ENCODE results near the gene TBCK. TPM values are rescaled to one million over a fixed set of nuclear protein-coding genes. Genes with fewer than 3 reads are reported as not detected.

Gene TBCK
- total RNA-seq, 1 experiment from 2014 or later, result 9.2 TPM

DNA sequence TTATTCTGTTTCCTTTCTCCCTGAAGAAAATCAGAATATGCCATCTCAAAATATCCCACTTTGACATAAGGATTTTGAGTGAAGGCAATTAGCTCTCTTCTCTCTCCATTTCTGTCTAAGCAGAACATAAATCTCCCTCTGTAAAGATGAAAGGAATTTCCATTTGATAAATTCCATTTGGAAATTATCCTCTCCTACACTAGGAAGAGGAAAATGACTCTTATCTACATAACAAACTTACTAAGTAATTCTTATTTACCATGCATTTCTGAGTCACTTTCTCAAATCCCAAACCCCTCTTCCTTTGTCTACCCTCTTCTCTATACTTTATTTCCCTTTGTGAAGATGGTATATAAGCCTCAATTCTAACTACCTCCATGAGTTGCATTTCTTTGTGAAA is 11.4 kb downstream of the TBCK start:
- Histone ChIP-seq H3K27me3 (no peaks in the 10 kb centered on the region), H3K9me3 (no peaks in the 10 kb centered on the region), H3K4me3 (no peak overlapping the region), H3K36me3 (peaks cover 6% of the 10 kb centered on the region; the same call in 1 of the 2 replicates)
- no peak for DNase-seq

DNA sequence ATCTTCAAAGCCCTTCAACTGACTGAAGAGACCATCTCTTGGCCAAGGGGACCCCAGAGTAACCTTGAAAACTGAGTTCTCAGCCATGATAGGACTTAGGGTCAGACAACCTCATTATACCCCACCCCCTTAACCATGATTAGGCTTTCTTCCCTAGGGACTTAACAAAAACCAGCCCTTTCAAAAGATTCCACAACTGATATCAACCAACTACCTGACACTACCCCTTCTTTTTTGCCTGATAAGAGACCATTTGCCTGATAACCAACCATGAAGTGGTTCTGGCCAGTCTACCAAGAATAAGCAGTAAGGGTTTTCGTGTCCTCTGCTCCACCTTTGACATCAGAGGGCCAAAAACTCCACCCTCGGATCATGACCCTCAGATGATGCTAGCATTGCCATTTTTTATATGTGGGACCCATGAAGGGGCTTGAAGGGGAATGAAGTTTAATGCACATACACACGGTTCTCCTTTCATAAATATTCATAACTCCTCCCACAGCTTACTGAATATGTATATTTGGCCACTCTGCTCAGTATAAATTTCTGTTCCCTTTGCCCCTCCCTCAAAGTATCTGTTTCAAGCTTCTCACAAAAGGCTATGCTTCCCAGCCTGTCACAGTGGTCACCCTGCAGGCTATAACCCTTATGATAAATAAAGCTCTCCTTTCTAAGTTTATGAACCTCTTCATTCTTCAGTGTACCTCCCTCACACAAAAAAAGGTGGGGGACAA is 12.3 kb downstream of the TBCK start:
- Histone ChIP-seq H3K36me3 (peaks cover 6% of the 10 kb centered on the region; the same call in 1 of the 2 replicates), H3K4me3 (no peak overlapping the region), H3K9me3 (no peaks in the 10 kb centered on the region), H3K27me3 (no peaks in the 10 kb centered on the region)
- no peak for DNase-seq

DNA sequence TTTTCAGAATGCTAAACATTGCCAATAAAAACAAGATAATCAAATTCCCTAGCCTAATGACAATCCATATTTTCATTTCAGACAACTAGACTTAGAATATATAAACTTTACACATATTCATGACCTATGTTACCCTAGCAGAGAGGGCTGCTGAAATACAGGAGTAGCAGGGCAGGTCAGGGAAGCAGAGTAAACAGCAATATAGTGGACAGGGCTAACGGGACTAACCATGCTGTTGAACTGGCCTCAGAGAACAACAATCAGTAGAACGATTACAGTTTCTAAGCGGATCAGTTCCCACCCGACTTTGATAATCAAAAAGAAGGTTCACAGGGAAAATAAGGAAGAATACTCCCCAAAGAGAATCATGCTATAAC is 14.0 kb downstream of the TBCK start:
- Histone ChIP-seq H3K4me3 (no peak overlapping the region), H3K27me3 (no peaks in the 10 kb centered on the region), H3K9me3 (no peaks in the 10 kb centered on the region), H3K36me3 (peaks cover 6% of the 10 kb centered on the region; the same call in 1 of the 2 replicates)
- DNase-seq, result no peak

DNA sequence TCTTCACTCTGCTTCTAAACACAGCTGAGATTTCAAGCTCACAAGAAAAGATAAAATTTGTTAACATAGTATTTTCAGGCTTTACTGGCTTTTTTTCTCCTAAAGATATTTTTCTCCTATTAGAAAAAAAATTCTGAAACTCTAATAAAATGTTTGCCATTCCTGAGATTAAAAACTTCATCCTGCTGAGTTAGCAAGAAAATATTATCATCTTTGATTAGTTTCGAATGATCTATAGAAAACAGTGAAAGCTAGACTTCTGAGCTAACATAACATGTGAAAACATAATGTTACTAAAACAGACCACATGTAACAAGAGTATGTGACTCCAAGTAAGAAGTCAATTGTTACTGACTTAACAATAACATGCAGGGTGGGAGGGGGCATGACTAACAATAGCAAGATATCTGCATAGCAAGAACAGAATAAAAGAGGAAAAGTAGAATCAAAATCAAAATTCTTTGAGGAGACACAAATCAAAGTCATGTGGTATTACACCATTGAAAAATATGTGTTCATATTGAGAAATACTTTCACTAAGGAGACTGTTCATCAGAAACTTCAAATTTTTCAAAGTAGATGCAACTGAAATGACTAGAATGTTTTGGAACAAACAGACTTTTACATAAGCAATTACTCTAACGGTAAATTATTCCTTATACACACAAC is 14.5 kb downstream of the TBCK start:
- Histone ChIP-seq H3K4me3 (no peak overlapping the region), H3K36me3 (peaks cover 6% of the 10 kb centered on the region; the same call in 1 of the 2 replicates), H3K9me3 (no peaks in the 10 kb centered on the region), H3K27me3 (no peaks in the 10 kb centered on the region)
- DNase-seq, result no peak

DNA sequence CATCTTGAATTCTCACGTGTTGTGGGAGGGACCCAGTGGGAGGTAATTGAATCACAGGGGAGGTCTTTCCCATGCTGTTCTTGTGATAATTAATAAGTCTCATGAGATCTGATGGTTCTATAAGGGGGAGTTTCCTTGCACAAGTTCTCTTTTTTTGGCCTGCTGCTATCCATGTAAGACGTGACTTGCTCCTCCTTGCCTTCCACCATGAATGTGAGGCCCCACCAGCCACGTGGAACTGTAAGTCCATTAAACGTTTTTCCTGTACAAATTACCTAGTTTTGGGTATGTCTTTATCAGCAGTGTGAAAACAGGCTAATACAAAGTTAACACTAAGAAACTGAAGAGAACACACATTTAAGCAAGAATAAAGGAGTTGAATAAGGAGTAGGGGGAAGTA is 16.0 kb downstream of the TBCK start:
- H3K4me3 ChIP-seq, result no peak overlapping the region
- H3K9me3 ChIP-seq, result no peaks in the 10 kb centered on the region
- peaks cover 6% of the 10 kb centered on the region; the same call in 1 of the 2 replicates for H3K36me3 ChIP-seq
- no peaks in the 10 kb centered on the region for H3K27me3 ChIP-seq
- no peak for DNase-seq

DNA sequence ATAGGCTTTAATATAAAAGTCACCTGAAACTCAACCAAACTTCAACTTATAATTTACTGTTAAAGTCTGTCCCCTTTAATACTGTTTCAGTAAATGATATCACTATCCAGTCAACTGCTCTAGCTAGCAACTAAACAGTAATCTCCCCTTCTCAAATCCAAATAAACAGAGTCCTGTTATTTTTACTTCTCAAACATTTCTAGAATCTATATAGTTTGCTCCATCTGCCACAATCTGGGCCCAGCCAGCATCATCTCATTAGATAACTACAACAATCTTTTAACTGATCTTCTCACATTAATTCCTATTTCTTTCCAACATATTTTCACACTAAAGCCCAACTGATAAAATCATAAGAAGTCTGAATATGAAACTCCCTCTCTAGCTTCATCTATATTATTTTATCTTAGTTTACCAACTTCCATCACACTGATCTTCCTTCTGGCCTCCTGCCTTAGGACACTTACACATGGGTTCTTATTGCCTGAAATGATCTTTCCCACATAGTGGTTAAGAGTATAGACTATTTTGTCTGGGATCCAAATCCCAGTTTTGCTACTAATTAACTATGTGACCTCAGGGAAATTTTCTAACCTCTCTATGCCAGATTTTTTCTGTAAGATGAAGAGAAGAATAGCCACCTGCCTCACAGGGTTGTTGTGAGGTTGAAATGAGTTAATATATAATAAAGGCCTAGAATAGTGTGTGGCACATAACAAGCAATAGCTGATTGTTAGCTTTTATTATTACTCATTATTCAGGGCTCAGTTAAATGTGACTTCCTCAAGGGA is 18.6 kb downstream of the TBCK start:
- no peaks in the 10 kb centered on the region for H3K9me3 ChIP-seq
- H3K4me3 ChIP-seq, result no peak overlapping the region
- H3K27me3 ChIP-seq, result no peaks in the 10 kb centered on the region
- DNase-seq, result no peak
- H3K36me3 ChIP-seq, result peaks cover 8% of the 10 kb centered on the region; the same call in 1 of the 2 replicates

DNA sequence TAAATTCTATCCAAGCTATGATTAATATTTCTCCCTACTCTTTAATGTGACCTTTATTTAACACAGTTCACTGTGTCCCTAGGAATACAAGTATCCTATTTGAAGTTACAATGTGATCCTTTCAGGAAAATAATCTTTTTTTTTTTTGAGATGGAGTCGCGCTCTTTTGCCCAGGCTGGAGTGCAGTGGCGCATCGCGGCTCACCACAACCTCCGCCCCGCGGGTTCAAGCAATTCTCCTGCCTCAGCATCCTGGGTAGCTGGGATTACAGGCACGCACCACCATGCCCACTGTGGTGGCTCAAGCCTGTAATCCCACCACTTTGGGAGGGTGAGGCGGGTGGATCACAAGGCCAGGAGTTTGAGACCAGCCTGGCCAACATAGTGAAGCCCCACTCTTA is 21.9 kb downstream of the TBCK start:
- H3K27me3 ChIP-seq, result no peaks in the 10 kb centered on the region
- H3K4me3 ChIP-seq, result no peak overlapping the region
- H3K9me3 ChIP-seq, result no peaks in the 10 kb centered on the region
- H3K36me3 ChIP-seq, result peaks cover 2% of the 10 kb centered on the region; the same call in 1 of the 2 replicates
- DNase-seq, result no peak

DNA sequence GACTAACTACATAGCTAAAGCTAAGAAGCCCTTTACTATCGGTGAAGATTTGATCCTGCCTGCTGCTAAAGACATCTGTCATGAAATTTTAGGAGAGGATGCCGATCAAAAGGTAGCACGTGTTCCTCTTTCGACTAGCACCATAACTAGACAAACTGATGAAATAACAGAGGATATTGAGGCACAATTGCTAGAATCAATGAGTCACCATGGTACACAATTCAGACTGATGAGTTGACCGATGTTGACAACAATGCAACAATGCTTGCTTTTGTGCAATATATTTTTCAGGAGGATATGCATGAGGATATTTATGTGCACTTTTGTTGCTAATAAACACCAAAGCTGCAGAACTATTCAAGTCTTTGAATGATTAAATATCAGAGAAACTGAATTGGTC is 24.3 kb downstream of the TBCK start:
- Histone ChIP-seq H3K27me3 (no peaks in the 10 kb centered on the region), H3K36me3 (peaks cover 2% of the 10 kb centered on the region; the same call in 1 of the 2 replicates), H3K9me3 (no peaks in the 10 kb centered on the region), H3K4me3 (no peak overlapping the region)
- no peak for DNase-seq

DNA sequence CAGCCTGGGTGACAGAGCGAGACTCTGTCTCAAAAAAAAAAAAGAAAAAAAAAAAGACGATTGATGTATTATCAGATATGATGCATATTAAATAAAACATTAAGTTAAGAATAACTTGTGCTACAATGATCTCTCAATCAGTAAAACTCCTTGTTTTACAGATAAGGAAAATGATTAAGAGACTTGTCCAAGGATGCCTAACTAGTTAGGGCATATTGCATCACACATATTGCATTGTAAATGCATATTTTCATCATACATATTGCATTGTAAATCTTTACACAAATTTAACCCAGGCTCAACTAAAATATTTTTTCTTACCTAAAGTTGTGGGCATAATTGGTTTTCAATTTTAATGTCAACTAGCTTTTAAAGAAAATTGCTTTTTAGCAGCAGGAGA is 26.3 kb downstream of the TBCK start:
- Histone ChIP-seq H3K36me3 (peaks cover under 1% of the 10 kb centered on the region; the same call in 1 of the 2 replicates), H3K9me3 (no peaks in the 10 kb centered on the region), H3K27me3 (no peaks in the 10 kb centered on the region), H3K4me3 (no peak overlapping the region)
- DNase-seq, result no peak

DNA sequence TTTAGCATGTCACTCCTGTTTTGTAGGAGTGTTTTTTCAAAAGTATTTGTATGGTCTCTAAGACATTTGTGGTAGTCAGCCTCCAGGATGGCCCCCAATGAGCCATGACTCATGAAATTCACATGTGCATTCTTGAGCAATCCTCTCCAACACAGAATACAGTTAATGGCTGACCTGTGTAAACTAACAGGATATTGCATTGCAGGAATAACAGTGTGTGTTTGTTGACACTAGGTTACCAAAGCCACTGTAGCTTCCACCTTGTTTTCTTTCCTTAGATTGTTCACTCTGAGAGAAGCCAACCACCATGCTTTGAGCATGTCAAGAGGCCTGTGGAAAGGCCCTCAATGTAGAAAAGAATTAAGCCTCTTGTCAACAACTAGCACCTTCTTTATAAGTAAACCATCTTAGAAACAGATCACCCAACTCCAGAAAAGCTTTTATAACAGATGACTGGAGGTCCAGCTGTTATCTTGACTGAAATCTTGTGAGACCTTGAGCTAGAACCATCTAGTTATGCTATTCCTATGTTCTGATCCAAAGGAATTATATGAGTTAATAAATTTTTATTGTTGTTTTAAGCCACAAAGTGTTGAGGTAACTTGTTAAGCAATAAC is 28.5 kb downstream of the TBCK start:
- Histone ChIP-seq H3K36me3 (no peaks in the 10 kb centered on the region), H3K4me3 (no peak overlapping the region), H3K9me3 (no peaks in the 10 kb centered on the region), H3K27me3 (no peaks in the 10 kb centered on the region)
- no peak for DNase-seq

DNA sequence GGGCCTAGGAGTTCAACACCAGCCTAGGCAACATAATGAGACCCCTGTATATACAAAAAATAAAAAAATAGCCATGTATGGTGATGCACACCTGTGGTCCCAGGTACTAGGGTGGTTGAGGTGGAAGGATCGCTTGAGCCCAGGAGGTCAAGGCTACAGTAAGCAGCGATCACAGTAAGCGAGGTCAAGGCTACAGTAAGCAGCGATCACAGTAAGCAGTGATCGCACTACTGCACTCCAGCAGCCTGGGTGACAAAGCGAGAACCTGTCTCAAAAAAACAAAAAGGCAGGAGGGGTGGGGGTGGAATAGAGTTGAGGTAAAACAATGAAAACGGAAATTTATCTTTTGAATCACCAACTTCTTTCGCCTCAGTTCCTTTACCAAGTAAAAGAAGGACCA is 29.4 kb downstream of the TBCK start:
- H3K4me3 ChIP-seq, result no peak overlapping the region
- H3K27me3 ChIP-seq, result no peaks in the 10 kb centered on the region
- no peaks in the 10 kb centered on the region for H3K36me3 ChIP-seq
- DNase-seq, result no peak
- no peaks in the 10 kb centered on the region for H3K9me3 ChIP-seq

DNA sequence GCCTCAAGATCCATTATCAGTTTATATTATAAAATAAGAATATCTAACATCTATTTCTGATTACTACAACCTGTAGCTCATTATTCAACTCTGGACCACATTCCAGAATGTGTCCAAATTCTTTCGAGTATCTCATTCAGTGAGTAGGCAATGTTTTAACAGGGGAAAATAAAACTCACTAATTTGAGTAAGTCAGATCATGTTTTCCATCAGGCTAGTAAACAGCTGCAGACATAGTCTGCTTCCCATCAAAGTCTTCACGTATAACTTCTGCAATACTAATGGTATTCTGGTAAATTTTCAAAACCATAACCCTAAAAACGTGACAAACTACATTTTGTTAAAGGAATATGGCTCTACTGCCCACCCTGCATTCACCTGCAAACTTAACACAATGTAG is 31.8 kb downstream of the TBCK start:
- no peak for DNase-seq
- no peaks in the 10 kb centered on the region for H3K36me3 ChIP-seq
- no peak overlapping the region for H3K4me3 ChIP-seq
- H3K9me3 ChIP-seq, result no peaks in the 10 kb centered on the region
- H3K27me3 ChIP-seq, result no peaks in the 10 kb centered on the region

DNA sequence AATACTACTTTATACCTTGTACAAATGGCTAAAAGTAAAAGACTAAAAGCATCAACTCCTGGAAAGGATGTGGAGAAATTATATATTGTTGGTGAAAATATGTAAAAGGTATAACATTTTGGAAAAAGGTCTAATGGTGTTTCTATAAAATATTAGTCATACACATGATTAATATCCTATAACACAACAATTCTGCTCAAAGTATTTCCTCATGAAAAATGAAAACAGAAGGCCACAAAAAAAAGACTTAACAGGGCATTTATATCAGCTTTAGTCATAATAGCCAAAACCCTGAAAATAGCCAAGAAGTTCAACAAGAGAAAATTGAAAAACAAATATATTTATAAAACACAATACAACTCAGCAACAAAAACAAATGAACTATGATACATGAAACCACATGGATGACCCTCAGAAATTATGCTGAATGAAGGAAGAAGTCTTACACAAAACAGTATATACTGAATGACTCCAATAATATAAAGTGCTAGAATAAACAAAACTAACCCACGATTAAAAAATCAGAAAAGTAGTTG is 38.8 kb downstream of the TBCK start:
- DNase-seq, result no peak
- no peaks in the 10 kb centered on the region for H3K9me3 ChIP-seq
- no peak overlapping the region for H3K4me3 ChIP-seq
- no peaks in the 10 kb centered on the region for H3K27me3 ChIP-seq
- no peaks in the 10 kb centered on the region; the same call in 1 of the 2 replicates for H3K36me3 ChIP-seq

DNA sequence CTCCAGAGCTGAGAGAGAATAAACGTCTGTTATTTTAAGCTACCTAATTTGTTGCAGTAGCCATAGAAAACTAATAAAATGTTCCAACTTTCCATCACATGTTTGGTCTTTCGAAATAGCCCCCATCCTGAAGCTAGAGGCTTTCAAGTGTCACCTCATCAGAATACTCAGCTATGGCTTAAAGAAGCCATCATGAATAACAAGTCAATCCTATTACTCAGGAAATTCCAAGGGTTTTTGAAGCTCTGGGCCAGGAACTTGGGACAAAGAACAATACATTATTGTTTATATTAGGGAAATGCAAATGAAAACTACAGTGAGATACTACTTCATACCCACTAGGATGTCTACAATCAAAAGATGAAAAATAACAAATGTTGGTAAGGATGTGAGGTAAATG is 42.2 kb downstream of the TBCK start:
- Histone ChIP-seq H3K36me3 (no peaks in the 10 kb centered on the region; the same call in 1 of the 2 replicates), H3K27me3 (no peaks in the 10 kb centered on the region), H3K9me3 (no peaks in the 10 kb centered on the region), H3K4me3 (no peak overlapping the region)
- DNase-seq, result no peak

DNA sequence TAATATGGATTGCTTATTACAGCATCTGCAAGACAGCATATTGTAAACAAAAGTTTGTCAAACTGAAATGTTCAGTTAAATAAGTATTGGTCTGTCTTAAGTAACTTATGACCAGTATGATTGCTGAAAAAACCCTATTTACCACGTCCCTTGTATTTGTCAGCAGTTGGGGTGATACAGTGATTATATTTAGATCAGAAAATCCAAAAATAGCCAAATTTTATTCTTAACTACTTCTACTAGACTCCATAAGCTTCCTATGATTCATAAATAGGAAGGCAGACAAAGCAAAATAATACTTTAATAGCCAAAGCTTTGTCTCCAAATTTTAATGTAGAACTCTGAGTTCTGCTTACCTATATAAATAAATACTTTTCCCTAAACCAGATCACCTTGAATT is 45.3 kb downstream of the TBCK start:
- Histone ChIP-seq H3K27me3 (no peaks in the 10 kb centered on the region), H3K9me3 (no peaks in the 10 kb centered on the region), H3K4me3 (no peak overlapping the region), H3K36me3 (no peaks in the 10 kb centered on the region; the same call in 1 of the 2 replicates)
- DNase-seq, result no peak

DNA sequence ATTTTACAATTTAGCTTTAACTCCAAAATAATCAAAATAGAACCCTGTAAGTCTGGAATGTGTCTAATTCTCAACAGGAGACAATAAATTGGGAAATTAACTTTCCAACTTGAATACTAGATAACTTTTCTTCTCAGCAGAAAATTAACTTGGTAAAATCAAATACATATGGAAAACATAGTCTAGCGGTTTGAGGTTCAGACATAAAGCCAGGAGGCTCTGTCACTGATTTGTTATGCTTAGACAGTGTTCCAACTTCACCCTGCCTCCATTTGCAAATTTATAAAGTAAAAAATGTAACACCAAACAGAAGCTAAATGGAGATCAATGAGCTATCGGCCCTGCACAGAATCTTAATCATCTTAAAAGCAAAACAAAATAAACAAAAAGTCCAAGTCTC is 46.3 kb downstream of the TBCK start:
- Histone ChIP-seq H3K9me3 (no peaks in the 10 kb centered on the region), H3K4me3 (no peak overlapping the region), H3K36me3 (no peaks in the 10 kb centered on the region; the same call in 1 of the 2 replicates), H3K27me3 (no peaks in the 10 kb centered on the region)
- no peak for DNase-seq

DNA sequence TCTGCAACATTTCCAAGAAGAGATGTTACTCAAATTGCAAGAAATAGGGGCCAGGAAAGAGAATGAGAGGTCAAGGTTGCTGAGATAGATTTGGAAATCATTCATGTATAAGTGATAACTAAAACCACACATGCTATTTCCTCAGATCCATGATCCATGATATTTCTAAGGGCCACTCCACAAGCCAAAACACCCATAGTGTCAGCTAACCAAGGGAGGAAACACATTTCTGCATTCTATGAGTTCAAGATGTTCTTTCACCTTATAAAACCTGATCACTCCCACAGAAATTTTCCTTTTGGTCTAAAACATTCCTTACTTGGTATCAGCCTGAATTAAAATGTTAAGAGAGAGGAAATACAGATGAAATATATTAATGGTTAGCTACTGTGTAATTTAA is 47.2 kb downstream of the TBCK start:
- no peaks in the 10 kb centered on the region for H3K36me3 ChIP-seq
- no peak for DNase-seq
- no peaks in the 10 kb centered on the region for H3K9me3 ChIP-seq
- H3K4me3 ChIP-seq, result no peak overlapping the region
- H3K27me3 ChIP-seq, result no peaks in the 10 kb centered on the region

All from MG63 (cell line).